ENCODE data around the gene RIMS3. TPM values are rescaled to one million over a fixed set of nuclear protein-coding genes. Genes with fewer than 3 reads are reported as not detected.
A peak's percentile ranks its signal among the peaks of the same experiment; 100 is the strongest.

Gene RIMS3
- total RNA-seq, 1 donor from 2014 or later = 12.9 TPM

- no peak overlapping the region for H3K4me3 Mint-ChIP-seq
- H3K27ac Mint-ChIP-seq = no peak overlapping the region
- H3K9me3 Mint-ChIP-seq = peaks cover 17% of the 10 kb centered on the region
- TF ChIP-seq CTCF (IDR thresholded peaks at IDR 0.05; ENCODE audit: unreplicated experiment) = no peak
- no peak for DNase-seq (ENCODE audit: low spot score in 2 of 2, unreplicated experiment in 2 of 2)
- H3K4me1 Mint-ChIP-seq = no peaks in the 10 kb centered on the region
- H3K27me3 Mint-ChIP-seq (ENCODE audit: low read depth) = peaks cover 2% of the 10 kb centered on the region
- H3K36me3 Mint-ChIP-seq = no peaks in the 10 kb centered on the region
Measured at GRCh38 chr1:40620150-40620549, 45.3 kb downstream of the RIMS3 start.

GRCh38 chr1:40618108-40618507, 47.4 kb downstream of the RIMS3 start:
- H3K36me3 Mint-ChIP-seq = no peaks in the 10 kb centered on the region
- H3K9me3 Mint-ChIP-seq = peaks cover 17% of the 10 kb centered on the region
- H3K4me1 Mint-ChIP-seq = no peaks in the 10 kb centered on the region
- peaks cover 4% of the 10 kb centered on the region for H3K27me3 Mint-ChIP-seq (ENCODE audit: low read depth)
- no peak for TF ChIP-seq CTCF (IDR thresholded peaks at IDR 0.05; ENCODE audit: unreplicated experiment)
- no peak for DNase-seq (ENCODE audit: low spot score in 2 of 2, unreplicated experiment in 2 of 2)
- no peak overlapping the region for H3K4me3 Mint-ChIP-seq
- H3K27ac Mint-ChIP-seq = no peak overlapping the region

GRCh38 chr1:40612345-40612831, 53.1 kb downstream of the RIMS3 start:
- Mint-ChIP-seq H3K27me3 (ENCODE audit: low read depth) (peaks cover 9% of the 10 kb centered on the region), H3K36me3 (no peaks in the 10 kb centered on the region), H3K4me3 (no peak overlapping the region), H3K9me3 (peaks cover 14% of the 10 kb centered on the region), H3K4me1 (no peaks in the 10 kb centered on the region), H3K27ac (no peak overlapping the region)
- peak; percentile 52 for TF ChIP-seq CTCF (IDR thresholded peaks at IDR 0.05; ENCODE audit: unreplicated experiment)
- DNase-seq (ENCODE audit: low spot score in 2 of 2, unreplicated experiment in 2 of 2) = peak in 1 of 2 experiments; percentile 64

GRCh38 chr1:40610156-40610555, 55.3 kb downstream of the RIMS3 start:
- Mint-ChIP-seq H3K36me3 (no peaks in the 10 kb centered on the region), H3K27ac (no peak overlapping the region), H3K27me3 (ENCODE audit: low read depth) (peaks cover 10% of the 10 kb centered on the region), H3K9me3 (no peaks in the 10 kb centered on the region), H3K4me3 (no peak overlapping the region), H3K4me1 (no peaks in the 10 kb centered on the region)
- no peak for TF ChIP-seq CTCF (IDR thresholded peaks at IDR 0.05; ENCODE audit: unreplicated experiment)
- DNase-seq (ENCODE audit: low spot score in 2 of 2, unreplicated experiment in 2 of 2) = no peak

GRCh38 chr1:40607921-40608320, 57.6 kb downstream of the RIMS3 start:
- no peak for DNase-seq (ENCODE audit: low spot score in 2 of 2, unreplicated experiment in 2 of 2)
- Mint-ChIP-seq H3K27me3 (ENCODE audit: low read depth) (peaks cover 8% of the 10 kb centered on the region), H3K36me3 (no peaks in the 10 kb centered on the region), H3K4me3 (no peak overlapping the region), H3K9me3 (no peaks in the 10 kb centered on the region), H3K4me1 (no peaks in the 10 kb centered on the region), H3K27ac (no peak overlapping the region)
- no peak for TF ChIP-seq CTCF (IDR thresholded peaks at IDR 0.05; ENCODE audit: unreplicated experiment)

GRCh38 chr1:40606978-40607377, 58.5 kb downstream of the RIMS3 start:
- H3K27me3 Mint-ChIP-seq (ENCODE audit: low read depth) = peaks cover 12% of the 10 kb centered on the region
- DNase-seq (ENCODE audit: low spot score in 2 of 2, unreplicated experiment in 2 of 2) = no peak
- H3K36me3 Mint-ChIP-seq = no peaks in the 10 kb centered on the region
- no peak overlapping the region for H3K4me3 Mint-ChIP-seq
- no peak overlapping the region for H3K27ac Mint-ChIP-seq
- no peaks in the 10 kb centered on the region for H3K9me3 Mint-ChIP-seq
- TF ChIP-seq CTCF (IDR thresholded peaks at IDR 0.05; ENCODE audit: unreplicated experiment) = no peak
- no peaks in the 10 kb centered on the region for H3K4me1 Mint-ChIP-seq

Data from mesothelial cell of epicardium (in vitro differentiated cells).